ENCODE data around the gene LCLAT1.

Gene LCLAT1

DNA sequence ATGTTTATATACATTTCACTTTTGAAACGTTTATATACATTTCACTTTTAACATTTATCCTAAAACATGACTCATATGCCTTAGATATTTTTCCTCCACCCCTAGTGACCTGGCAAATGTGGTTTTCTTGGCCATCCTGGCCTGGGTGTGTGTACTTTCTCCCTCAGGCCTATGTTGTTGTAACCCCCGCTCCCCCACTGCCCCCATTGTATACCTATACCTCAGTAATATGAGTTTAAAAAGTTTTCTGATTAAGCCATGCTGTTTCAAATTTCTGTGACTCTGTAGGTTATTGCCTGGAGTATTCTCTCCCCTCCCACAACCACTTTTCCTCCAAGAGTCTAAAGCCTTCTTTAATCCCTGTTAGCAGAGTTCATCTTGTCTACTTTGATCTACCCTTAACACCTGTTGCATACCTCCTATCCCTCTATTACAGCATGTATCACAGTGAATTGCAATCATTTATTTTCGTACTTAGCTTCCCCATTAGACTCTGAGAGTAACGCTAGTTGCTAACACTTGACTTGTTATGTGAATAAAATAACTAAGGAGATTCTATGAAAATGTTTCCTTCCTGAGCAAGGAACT, 67.9 kb downstream of the LCLAT1 start:
- peak; percentile 12 for DNase-seq (ENCODE audit: low spot score)

DNA sequence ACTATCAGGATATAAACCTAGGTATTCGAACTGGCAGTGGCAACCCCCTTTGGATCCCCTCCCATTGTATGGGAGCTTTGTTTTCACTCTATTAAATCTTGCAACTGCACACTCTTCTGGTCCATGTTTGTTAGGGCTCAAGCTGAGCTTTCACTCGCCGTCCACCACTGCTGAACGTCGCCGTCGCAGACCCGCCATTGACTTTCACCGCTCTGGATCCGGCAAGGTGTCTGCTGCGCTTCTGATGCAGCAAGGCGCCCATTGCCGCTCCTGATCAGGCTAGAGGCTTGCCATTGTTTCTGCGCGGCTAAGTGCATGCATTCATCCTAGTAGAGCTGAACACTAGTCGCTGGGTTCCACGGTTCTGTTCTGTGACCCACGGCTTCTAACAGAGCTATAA, 69.1 kb downstream of the LCLAT1 start:
- no peak for DNase-seq (ENCODE audit: low spot score)

DNA sequence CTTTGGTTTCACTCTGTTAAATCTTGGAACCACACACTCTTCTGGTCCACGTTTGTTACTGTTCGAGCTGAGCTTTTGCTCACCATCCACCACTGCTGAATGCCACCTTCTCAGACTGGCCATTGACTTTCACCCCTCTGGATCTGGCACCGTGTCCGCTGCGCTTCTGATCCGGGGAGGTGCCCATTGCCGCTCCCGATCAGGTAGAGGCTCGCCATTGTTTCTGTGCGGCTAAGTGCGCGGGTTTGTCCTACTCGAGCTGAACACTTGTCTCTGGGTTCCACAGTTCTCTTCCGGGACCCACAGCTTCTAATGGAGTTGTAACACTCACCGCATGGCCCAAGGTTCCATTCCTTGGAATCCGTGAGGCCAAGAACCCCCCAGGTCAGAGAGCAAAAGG, 72.8 kb downstream of the LCLAT1 start:
- DNase-seq (ENCODE audit: low spot score), result no peak

DNA sequence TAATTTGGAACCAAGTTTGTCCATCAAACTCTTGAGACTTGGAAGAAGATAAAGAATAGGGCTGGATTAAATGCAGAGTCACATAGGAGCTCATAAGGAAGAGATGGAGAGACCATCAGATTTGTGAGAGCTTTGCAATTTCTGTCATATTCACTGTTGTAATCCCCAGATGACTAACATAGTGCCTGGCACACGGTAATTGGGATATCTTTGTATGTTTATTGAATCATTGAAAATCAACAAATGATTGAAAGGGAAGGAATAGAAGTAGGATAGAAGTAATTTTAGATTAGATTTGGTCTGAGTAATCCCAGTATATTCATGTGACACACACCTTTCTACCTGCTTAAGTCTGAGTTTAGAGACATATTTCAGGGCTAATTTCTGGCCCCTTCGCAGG, 75.4 kb downstream of the LCLAT1 start:
- DNase-seq (ENCODE audit: low spot score), result no peak

DNA sequence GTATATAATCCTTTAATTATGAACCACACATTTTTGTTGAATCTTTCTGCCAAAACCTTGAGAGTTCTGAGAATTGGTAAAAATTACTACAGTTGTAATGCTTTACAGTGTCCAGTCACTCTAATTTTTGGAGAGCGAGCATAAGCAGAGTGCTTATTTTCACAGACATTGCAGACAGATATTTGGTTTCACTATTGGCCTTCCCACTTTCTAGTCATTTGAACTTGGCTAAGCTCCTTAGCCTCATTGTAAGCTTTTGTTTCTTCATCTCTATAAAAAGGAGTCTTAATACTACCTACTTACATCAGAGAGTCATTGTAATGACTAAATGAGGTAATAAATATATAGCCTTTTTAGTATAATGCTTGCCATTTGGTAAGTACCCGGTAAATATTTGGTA, 80.4 kb downstream of the LCLAT1 start:
- no peak for DNase-seq (ENCODE audit: low spot score)

DNA sequence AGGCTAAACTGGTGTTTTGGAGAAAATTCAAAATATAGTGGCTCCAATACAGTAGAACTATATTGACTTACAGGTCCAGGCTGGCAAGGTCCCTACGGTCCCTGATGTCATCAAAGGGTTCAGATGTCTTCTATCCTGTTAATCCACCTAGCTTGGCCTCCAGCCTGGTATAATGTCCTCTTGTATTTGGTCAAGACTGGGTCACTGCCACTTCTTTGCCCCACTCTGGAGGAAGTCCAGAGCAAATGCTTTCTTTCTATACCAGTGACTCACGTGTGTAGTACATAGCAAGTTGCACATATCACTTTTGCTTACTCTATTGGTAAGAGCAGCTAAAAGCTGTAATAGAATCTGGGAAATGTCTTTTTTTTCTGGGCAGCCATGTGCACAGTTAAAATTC, 80.8 kb downstream of the LCLAT1 start:
- DNase-seq (ENCODE audit: low spot score), result no peak

DNA sequence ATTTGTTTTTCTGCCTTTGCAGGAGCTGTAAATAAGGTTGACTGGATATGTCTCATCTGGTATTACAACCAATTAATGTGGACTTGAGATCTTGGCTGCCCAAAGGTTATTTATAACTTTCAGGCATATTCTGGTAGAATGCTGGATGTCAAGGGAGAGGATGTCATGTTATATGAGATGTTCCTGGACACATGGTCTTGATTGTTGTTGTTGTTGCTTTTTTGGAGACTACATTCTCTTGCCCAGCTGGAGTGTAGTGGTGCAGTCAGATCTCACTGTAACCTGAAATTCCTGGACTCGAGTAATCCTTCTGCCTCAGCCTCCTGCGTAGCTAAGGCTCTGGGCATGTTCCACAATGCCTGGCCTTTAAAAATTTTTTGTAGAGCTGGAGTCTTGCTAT, 83.3 kb downstream of the LCLAT1 start:
- DNase-seq (ENCODE audit: low spot score), result no peak

DNA sequence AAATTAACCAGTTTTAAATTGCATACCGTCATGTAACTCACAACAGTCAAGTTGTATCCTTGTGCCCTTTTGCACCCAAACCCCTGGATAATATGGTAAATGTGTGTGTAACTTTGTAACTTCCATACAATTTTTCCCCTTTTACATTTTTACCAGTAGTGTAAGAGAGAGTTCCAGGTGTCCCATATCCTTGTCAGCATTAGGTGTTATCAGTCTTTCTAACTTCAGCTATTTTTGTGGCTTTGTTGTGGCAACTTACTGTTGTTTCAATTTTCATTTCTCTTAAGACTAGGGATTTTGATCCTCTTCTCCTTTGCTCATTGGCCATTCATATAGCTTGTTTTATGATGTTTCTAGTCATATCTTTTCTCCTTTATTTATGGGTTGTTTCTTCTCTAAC, 94.6 kb downstream of the LCLAT1 start:
- no peak for DNase-seq (ENCODE audit: low spot score)

DNA sequence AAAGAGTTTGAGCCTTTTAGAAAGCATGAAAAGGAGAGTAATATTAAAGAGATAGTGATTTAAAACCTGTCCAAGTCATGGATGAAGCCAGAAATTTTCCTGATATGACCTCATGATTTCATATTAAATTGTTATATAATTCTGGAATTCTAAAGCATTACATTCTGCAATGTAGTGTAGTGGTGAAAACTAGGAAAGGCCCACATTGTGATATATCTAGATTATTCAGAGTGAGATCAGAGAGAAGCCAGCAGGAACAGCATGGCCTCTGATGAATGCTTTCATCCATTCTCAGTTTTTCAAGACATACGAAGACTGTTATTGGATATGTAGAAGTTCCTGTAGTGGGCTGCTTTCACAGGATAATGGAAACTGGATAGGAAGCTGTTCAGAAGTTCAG, 98.8 kb downstream of the LCLAT1 start:
- DNase-seq (ENCODE audit: low spot score), result no peak

DNA sequence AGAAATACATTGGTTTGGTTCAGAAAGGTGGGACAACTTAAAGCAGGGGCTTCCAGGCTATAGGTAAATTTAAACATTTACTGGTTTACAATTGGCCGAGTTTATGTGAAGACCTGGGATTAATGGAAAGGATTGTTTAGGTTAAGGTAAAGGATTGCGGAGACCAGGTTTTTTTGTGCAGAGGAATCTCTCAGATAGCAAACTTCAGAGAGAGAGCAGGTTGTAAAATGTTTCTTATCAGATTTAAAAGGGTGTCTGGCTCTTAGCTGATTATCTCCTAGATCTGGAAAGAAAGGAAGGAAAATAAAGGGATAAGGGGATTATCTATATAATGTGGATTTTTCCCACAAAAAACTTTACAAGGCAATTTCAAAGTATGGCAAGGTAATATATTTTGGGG, 101.3 kb downstream of the LCLAT1 start:
- no peak for DNase-seq (ENCODE audit: low spot score)

DNA sequence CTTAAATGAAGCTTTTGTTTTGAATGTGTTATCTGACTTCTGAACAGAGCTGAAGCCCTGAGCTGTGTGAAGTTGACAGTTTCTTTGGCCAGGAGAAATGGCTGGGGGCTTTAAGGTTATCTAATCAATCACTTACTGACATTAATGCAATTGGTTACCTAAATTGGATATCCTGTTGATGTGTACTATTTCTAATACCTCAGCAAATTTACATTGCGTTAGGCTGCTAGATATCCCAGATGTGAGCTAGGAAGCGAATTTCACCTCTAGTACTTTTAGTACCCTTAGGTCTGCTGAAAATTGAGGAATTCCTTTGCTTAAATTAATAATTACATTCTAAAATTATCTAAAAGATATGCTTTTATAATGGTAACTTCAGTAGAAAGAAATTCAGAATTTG, 102.0 kb downstream of the LCLAT1 start:
- DNase-seq (ENCODE audit: low spot score), result no peak

DNA sequence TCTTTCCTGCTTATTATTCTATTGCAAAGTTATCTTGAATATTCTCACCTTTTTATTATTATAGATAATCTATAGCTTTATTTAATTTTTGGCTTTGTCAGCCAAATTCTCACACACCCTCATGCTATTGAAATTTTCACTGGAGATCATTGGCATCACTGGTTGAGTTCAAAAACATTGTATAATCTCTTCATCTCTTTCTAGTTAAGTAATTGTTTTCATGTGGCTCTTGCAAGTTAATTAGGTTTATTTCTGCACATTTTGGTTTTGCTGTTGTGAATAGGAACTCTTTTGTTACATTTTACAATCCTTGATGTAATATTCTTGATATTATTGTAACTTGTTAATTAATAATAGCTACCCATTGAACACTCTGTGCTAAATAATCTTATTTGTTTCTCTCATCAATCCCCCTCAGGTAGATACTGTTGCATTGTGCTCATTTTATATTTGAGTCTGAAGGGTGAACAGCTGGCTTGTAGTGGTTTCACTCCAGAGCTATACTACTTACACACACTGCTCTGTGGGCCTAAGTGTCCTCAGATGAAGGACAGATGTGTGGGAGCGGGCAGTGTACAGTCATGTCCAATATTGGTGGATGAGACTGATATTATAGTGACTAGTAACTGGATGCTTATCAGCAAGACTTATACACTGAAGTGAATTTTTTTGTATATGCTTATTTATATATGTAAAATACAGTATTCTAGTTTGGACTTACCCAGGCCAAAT, 112.7 kb downstream of the LCLAT1 start:
- DNase-seq (ENCODE audit: low spot score), result no peak

DNA sequence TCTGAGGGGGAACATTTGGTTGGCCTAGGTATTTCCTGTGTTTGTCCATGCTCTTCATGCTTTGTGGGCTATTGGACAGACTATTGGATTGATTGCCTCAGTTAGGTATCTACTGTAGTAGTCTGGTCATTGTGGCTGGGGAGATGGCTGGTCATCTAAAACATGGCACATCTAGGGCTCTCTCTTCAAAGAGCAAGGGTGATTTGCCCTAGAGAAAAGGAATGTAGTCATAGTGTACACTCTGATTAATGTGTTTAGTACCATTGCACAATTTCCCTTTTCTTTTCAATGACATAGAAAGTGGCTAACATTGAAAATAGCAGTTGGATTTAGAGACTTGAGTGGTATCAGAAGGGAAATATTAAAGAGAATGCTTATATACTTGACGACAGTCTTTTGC, 114.3 kb downstream of the LCLAT1 start:
- DNase-seq (ENCODE audit: low spot score), result no peak

DNA sequence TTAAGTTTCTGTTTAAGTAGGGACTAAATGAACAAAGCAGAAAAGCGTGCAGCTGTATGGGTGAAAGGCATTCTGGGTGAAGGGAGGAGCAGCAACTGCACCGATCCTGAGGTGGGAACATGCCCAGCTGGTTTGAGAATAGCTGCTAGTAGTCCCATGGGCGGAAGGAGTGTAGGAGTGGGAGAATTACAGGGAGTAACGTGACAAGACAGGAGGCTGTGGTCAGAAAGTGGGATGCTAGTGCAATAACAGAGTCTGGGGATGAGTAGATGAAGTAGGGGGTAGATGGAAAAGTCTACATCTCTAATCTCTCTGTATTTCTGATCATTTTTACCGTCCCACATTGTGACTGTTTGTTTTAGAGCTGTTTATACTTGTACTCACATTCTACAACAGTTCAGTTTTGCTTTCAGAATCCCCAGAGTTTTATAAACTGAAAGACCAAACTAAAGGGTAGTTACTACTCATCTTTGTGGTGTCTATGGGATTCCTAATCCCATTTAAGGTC, 118.9 kb downstream of the LCLAT1 start:
- DNase-seq (ENCODE audit: low spot score), result no peak

DNA sequence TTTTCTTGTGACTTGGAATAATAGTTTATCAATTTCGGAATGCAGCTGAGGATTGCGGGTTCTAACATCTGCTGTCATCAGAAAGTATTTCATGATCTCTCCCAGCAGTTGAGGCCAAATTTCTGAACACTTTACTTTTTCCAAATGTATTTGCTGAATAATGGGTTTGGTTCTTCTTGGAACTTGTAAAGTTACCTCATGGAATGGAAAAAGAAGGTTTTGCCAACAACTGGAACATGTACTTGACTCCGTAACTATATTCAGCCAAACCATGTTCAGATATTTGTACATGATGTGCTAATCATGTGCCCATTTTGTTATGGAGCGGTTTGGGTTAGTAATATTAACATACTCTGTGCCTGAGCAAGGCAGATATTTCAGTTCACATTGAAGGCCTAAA, 119.6 kb downstream of the LCLAT1 start:
- DNase-seq (ENCODE audit: low spot score), result no peak

DNA sequence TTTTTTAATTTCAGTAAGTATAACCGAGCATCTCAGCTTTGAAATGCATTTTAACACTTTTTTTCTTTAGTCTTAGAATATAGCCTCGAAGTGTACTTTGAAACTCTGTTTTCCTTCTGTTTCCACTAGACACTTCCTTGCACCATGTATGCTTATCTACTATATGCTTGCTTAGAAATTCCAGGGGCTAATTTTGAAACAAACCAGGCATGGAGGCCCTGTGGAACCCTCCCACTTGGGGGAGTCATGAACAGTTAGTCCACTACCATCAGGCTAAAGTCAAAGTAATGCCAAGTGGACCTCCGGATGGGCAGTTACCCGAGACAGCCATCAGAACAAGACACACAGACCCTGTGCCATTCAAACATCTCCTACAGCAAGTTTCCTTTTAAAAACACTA, 120.3 kb downstream of the LCLAT1 start:
- DNase-seq (ENCODE audit: low spot score), result no peak

DNA sequence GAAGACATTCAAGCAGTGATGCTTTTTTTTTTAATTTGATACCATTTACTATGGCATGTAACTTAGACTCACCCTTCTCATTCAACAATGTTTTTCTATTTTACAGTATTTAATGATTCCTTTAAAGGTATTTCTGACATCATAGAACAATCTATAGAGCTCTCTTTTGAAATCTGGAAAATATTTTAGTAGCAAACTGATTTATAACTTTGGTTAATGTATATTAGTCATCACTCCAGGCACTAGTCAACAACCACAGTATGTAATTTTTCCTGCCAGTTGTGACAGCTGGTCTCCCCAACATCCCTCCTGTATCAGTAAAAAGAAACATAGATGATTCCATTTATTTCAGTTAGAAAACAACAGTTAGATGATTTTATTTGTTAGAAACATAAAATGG, 122.9 kb downstream of the LCLAT1 start:
- no peak for DNase-seq (ENCODE audit: low spot score)

DNA sequence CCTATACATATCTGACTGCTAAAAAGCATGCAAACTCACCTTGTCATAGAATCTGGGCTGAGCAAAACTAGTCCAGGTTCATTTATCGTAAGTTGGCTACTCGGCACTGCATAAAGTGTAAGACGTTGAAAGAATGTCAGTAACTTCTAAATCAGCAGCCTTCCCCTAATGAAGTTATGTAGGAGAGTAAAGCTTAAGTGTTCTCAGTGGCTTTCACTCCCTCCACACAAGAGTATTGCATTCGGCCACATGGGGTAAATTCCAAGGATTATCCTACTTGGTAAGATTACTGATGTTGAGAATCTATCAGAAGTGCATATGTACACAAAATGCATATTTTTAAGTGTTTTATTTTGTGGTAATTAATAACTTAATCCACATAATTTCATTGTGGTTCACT, 130.1 kb downstream of the LCLAT1 start:
- DNase-seq (ENCODE audit: low spot score), result no peak

DNA sequence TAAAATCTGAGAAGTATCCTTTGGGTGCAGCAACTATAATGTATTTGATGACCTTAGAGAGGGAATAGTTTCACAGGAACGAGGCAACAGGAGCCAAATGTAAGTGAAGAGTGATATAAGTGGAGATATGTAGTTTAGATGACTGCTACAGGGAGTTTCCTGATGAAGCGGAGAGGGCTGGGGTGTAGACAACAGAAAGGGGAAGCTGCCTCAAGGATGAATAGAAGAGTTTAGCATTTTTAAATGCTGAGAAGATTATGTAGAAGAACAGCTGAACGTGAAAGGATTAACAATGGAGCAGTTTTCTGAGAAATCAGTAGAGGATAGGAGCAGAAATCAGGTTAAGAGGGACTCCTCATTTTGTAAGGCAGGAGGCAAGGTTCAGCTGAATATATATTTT, 133.3 kb downstream of the LCLAT1 start:
- no peak for DNase-seq (ENCODE audit: low spot score)

DNA sequence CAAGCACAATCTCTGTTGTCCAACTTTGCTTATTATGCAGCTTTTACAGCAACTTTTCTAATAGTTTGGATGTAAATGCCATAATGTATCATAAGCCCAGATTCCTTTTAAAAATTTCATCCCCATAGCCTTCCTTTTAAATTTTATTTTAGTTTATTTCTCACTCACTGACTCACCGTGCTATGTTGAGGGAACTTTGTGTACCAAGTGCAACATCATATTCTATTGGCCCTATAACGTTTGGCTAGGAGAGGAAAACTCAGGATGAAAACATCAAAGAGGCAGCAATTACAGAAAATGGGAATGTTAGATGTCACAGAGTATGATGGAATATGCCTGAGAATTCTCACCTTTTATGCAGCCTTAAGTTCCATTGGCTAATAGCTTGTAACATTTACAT, 135.5 kb downstream of the LCLAT1 start:
- DNase-seq (ENCODE audit: low spot score), result no peak

DNA sequence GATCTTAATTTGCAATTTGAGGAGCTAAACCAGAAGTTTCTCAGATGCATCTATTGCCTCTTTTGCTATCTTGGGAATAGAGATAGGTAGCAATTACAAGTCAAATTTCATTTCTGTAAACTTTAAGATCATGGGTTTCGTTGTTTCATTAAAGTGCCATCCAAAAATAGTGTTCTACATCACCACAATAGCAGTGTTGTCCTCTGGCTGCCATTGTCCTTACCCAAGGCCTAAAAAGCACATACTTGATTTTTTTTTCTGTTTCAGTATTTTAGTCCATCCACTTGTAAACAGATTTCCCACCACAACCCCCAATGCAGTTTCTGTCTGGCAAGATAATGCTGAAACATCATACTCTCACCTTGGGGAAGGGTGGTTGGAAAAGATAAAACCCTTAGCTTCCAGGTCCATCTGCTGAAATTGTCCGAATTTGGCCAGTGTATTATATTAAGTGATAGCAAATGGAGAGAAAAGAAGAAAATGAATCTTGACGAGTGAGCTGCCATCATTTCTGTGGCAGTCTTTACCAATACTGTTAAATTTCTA, 136.2 kb downstream of the LCLAT1 start:
- no peak for DNase-seq (ENCODE audit: low spot score)

DNA sequence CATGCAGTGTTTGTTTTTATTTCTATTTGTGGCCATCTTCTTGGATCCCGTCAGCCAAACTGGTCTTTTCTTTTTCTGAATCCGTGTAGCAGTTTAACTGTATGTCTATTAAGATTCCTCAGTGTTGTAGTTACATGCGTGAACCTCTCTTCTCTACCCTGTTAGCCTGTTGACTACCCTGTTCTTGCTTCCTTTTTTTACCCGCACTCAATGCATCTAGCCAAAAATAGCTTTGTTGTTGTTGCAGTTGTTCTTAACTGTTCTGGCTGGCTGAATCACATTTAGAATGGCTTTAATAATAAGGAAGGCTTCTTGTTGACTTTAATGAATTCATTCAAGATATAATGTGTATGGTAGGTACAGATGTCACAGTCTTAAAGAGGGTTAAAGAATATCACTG, 137.1 kb downstream of the LCLAT1 start:
- DNase-seq (ENCODE audit: low spot score), result no peak

DNA sequence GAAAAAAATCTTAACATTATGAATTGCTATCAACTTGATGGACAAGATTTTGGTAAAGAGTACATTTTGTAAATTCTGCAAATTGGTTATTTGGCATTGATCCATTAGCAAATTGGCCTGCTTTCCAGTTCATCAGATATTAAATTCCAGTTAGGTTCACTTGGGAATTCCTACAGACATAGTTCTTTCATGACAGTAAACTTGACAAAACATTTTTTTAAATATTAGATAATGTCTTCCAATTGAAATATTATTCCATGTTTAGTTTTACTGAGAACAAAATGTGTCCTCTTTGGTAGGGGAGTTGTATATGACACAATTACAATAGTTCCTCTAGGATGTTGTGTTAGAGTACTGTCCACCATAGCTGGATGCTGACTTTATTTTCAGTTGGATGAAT, 141.9 kb downstream of the LCLAT1 start:
- no peak for DNase-seq (ENCODE audit: low spot score)

DNA sequence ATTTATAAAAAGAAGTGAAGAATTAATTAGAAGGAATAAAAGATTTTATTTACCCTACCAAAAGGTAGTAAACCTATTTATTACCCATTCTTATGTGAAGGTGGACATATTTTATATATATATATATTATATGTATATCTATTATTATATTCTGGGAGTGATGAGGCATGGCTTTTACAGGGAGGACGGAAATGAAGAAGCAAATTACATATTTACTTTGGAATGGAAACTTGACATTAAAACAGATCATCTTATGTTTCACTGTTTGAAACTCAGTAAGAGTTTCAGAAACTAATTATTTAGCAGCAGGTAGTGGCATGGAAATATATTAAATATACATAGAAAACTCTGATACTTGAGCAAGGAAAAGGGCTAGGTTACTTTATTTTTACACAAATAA, 143.4 kb downstream of the LCLAT1 start:
- no peak for DNase-seq (ENCODE audit: low spot score)

All from hematopoietic multipotent progenitor cell treated with erythropoietin and hydrocortisone succinate and interleukin-3 and kit ligand, for 17 days (in vitro differentiated cells).